Activated T-helper 1 cell treated with anti-CD3 and anti-CD28 coated beads, Interleukin-12 subunit alpha, Interleukin-12 subunit beta, Interleukin-2, Interleukin-4 antibody, amounts not matched to agents 30 ng/mL and 10 ng/mL and 1 ng/mL, durations not matched to agents 14 hours and 24 hours and 36 hours (primary cell): ENCODE measurements around the gene CTXN1. TPM values are rescaled to one million over a fixed set of nuclear protein-coding genes. Genes with fewer than 3 reads are reported as not detected.

ENCODE experiments used
- DNase-seq: peaks from one replicate; pipeline ENCODE4 v3.0.0; 2021; ENCODE audit warnings: low spot score
- H3K27ac Mint-ChIP-seq: one replicate; pipeline ENCODE4 v1.8.0; 2021; ENCODE audit warnings: mild to moderate bottlenecking, mixed read lengths
- H3K27me3 Mint-ChIP-seq: one replicate; pipeline ENCODE4 v1.8.0; 2022; ENCODE audit warnings: mild to moderate bottlenecking, moderate library complexity, mixed read lengths; ENCODE audit not compliant: insufficient read depth
- H3K36me3 Mint-ChIP-seq: one replicate; pipeline ENCODE4 v1.8.0; 2021; ENCODE audit warnings: low read depth, mixed read lengths
- H3K4me1 Mint-ChIP-seq: one replicate; pipeline ENCODE4 v1.8.0; 2021; ENCODE audit warnings: low read depth, mixed read lengths
- H3K4me3 Mint-ChIP-seq: one replicate; pipeline ENCODE4 v1.8.0; 2021; ENCODE audit warnings: mild to moderate bottlenecking, moderate library complexity, mixed read lengths
- H3K9me3 Mint-ChIP-seq: one replicate; pipeline ENCODE4 v1.8.0; 2021; ENCODE audit warnings: mixed read lengths
- intact Hi-C: fragments of 100-400 bp; cut with micrococcal nuclease; formaldehyde crosslinking; loops from one replicate; pipeline ENCODE4 v1.15.1; 2024
- total RNA-seq: library from RNA; stranded (reverse); gene quantifications from 2 replicates; pipeline ENCODE4 v1.2.3, GENCODE V29; 2022

Gene CTXN1
- total RNA-seq: 1.9 and 2.6 TPM in 2 replicates

DNA sequence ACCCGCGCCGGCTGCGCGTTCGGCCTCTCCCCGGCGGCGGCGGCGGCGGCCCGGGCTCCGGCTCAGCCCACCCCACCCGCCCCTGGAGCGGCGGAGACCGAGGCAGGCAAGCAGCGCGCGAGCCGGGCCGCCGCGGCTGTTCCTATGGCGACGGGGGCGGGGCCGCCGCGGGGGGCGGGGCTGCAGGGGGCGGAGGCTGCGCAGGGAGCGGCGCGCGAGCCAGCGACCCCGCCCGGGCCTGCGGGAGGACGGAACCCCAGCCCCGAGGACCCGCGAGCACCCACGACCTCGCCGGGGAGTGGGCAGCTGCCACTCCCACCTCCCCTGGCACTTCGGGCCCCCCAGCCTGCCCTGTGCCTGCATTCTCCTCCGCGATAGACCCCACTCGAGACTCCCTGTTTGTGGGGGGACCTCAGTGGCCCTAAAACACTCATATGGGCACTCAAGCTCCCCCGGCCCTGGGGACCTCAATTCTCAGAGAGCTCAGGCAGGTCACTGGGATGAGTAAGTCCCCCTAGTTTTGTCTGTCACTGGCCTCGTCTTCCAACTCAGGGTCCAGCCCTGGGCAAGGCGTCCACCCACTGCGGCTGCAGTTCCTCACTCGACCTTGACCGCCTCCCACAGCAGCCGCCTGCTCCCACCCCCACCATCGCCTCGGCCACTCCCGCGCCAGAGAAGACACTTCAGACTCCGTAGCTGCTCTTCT is at the start of gene CTXN1:
Gene CTXN1, minus strand, starts transcription at position 115 of the 706 bp plus-strand sequence. CDS start 597 bp downstream, outside the sequence.
- intact Hi-C loops: no loop called here
- Mint-ChIP-seq H3K27ac (peak within 1 kb of the TSS; percentile 78), H3K27me3 (peaks cover 4% of the 10 kb centered on the region), H3K4me3 (peak within 1 kb of the TSS; percentile 81), H3K36me3 (peaks cover 5% of the 10 kb centered on the region), H3K9me3 (no peaks in the 10 kb centered on the region), H3K4me1 (peaks cover 20% of the 10 kb centered on the region)
- DNase-seq: peak; percentile 70

GRCh38 chr19:7975037-7975436 is 49.1 kb upstream of the CTXN1 start:
- H3K36me3 Mint-ChIP-seq: peaks cover 9% of the 10 kb centered on the region
- H3K4me1 Mint-ChIP-seq: no peaks in the 10 kb centered on the region
- H3K27me3 Mint-ChIP-seq: no peaks in the 10 kb centered on the region
- intact Hi-C loops: no loop called here
- H3K9me3 Mint-ChIP-seq: no peaks in the 10 kb centered on the region
- DNase-seq: no peak
- no peak overlapping the region for H3K27ac Mint-ChIP-seq
- H3K4me3 Mint-ChIP-seq: no peak overlapping the region

DNA sequence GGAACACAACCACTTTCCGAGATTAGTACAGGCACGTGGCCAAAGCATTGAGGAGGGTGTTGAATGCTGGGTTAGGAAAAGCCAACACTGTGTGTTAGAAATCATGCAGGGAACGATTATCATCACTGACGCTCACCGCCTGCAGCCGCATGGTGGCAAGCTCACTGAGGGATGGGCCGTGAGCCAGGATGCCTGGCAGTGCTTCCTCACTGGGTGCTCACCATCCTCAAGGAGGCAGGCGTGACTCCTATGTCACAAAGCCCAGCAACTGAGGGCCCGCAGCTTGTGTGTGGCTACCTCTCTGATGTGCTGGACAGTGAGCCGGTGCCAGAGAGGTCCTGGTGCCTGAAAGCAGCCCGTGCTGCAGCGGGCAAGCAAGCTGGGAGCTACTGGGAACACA is 47.9 kb upstream of the CTXN1 start:
- H3K4me1 Mint-ChIP-seq: no peaks in the 10 kb centered on the region
- H3K27ac Mint-ChIP-seq: no peak overlapping the region
- no peak for DNase-seq
- H3K4me3 Mint-ChIP-seq: no peak overlapping the region
- peaks cover 7% of the 10 kb centered on the region for H3K36me3 Mint-ChIP-seq
- H3K27me3 Mint-ChIP-seq: no peaks in the 10 kb centered on the region
- intact Hi-C loops: no loop called here
- no peaks in the 10 kb centered on the region for H3K9me3 Mint-ChIP-seq

GRCh38 chr19:7971553-7972520 is 45.9 kb upstream of the CTXN1 start:
- no peak for DNase-seq
- no peaks in the 10 kb centered on the region for H3K9me3 Mint-ChIP-seq
- H3K4me3 Mint-ChIP-seq: no peak overlapping the region
- peaks cover 10% of the 10 kb centered on the region for H3K36me3 Mint-ChIP-seq
- no peak overlapping the region for H3K27ac Mint-ChIP-seq
- intact Hi-C loops: loop anchor here (2.0 kb wide), 1 partner anchor 31 kb away; no protein-coding TSS in a partner anchor
- H3K4me1 Mint-ChIP-seq: no peaks in the 10 kb centered on the region
- H3K27me3 Mint-ChIP-seq: no peaks in the 10 kb centered on the region

DNA sequence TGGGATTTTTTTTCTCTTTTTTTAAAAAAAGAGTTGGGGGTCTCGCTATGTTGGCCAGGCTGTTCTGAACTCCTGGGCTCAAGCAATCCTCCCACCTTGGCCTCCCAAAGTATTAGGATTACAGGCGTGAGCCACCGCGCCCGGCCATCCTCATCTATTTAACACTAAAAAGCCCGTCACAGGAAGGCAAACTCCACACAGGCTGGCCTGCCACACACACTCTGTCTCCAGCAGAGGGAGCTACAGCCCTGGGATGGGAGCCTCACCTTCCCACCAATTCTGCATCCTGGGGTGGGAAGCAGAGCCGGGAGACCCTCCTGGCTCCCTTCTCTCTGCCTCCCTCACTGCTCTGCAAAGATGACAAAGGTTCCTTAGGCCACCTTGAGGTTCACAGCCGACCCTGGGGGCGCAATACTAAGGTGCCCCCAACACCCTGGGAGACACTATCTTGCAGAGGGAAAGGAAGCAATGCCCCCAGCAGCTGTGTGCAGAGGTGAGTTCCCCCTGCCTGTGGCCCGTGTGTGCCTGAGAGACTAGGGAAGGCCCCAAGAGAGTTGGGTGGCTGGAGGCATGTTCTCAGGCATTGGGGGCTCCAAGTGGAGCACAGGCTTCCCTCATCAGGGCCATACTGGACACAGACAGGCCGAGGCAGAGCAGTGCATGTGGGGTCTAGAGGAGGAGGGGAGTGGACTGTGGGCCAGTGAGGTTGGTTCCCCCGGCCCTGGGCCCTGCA is 44.9 kb upstream of the CTXN1 start:
- intact Hi-C loops: loop anchor here (2.0 kb wide), 1 partner anchor 32 kb away; no protein-coding TSS in a partner anchor
- Mint-ChIP-seq H3K27ac (no peak overlapping the region), H3K27me3 (no peaks in the 10 kb centered on the region), H3K36me3 (peaks cover 16% of the 10 kb centered on the region), H3K4me3 (no peak overlapping the region), H3K9me3 (no peaks in the 10 kb centered on the region), H3K4me1 (peaks cover 4% of the 10 kb centered on the region)
- no peak for DNase-seq

DNA sequence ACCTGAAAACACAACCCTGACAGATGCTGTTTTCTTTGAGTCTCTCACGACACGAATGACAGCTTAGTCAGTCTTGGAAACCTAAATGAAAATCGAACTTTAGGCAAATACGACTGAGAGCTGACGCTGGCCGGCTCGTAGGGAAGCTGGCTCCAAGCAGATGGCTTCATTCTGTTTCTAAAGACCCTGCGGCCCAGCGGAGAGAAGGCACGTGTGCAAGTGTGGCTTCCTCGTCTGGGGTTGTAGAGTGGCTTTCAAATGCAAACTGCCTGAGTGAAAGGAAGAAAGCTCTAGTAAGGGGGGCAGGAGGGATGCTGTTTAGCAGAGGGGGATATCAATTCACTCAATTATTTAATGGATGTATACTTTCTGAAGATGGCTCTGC is 43.6 kb upstream of the CTXN1 start:
- DNase-seq: no peak
- intact Hi-C loops: no loop called here
- Mint-ChIP-seq H3K4me3 (no peak overlapping the region), H3K36me3 (peaks cover 20% of the 10 kb centered on the region), H3K27ac (no peak overlapping the region), H3K27me3 (no peaks in the 10 kb centered on the region), H3K4me1 (peaks cover 4% of the 10 kb centered on the region), H3K9me3 (no peaks in the 10 kb centered on the region)

- intact Hi-C loops: no loop called here
- peaks cover 4% of the 10 kb centered on the region for H3K4me1 Mint-ChIP-seq
- no peaks in the 10 kb centered on the region for H3K27me3 Mint-ChIP-seq
Measured at GRCh38 chr19:7968796-7969554, 43.0 kb upstream of the CTXN1 start.

GRCh38 chr19:7968008-7968795 is 42.3 kb upstream of the CTXN1 start:
- Mint-ChIP-seq H3K27ac (no peak overlapping the region), H3K36me3 (peaks cover 15% of the 10 kb centered on the region), H3K9me3 (no peaks in the 10 kb centered on the region), H3K4me3 (no peak overlapping the region), H3K27me3 (no peaks in the 10 kb centered on the region), H3K4me1 (peaks cover 4% of the 10 kb centered on the region)
- DNase-seq: no peak
- intact Hi-C loops: no loop called here

More at GRCh38 chr19:7968796-7969554, 43.0 kb upstream of the CTXN1 start:
- Mint-ChIP-seq H3K27ac (no peak overlapping the region), H3K36me3 (peaks cover 21% of the 10 kb centered on the region), H3K4me3 (no peak overlapping the region), H3K9me3 (no peaks in the 10 kb centered on the region)
- no peak for DNase-seq

GRCh38 chr19:7965921-7966665 is 40.2 kb upstream of the CTXN1 start:
- intact Hi-C loops: no loop called here

GRCh38 chr19:7965259-7965841 is 39.4 kb upstream of the CTXN1 start:
- Mint-ChIP-seq H3K9me3 (no peaks in the 10 kb centered on the region), H3K4me1 (peaks cover 4% of the 10 kb centered on the region), H3K4me3 (no peak overlapping the region), H3K27me3 (no peaks in the 10 kb centered on the region), H3K36me3 (peaks cover 21% of the 10 kb centered on the region), H3K27ac (no peak overlapping the region)
- intact Hi-C loops: no loop called here
- no peak for DNase-seq

More at GRCh38 chr19:7965921-7966665, 40.2 kb upstream of the CTXN1 start:
- no peak for DNase-seq
- Mint-ChIP-seq H3K9me3 (no peaks in the 10 kb centered on the region), H3K36me3 (peaks cover 20% of the 10 kb centered on the region), H3K27ac (peak overlapping the region; percentile 23), H3K27me3 (no peaks in the 10 kb centered on the region), H3K4me1 (peaks cover 4% of the 10 kb centered on the region), H3K4me3 (no peak overlapping the region)

DNA sequence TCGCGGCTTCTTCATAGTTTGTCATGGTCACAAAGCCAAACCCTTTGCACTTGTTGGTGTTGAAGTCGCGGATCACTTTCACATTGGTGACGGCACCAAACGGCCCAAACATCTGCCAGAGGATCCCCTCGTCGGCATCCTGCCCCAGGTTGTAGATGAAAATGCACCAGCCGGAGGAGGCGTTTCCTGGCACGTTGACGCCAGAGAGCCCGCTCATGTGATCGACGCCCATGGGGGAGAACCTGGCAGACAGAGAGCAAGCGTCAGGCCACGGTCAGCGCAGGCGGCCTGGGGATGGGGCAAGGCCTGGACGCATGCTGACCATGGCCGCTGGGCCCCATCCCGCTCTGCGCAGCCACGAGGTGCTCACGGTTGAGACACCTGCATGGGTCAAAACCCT is 37.6 kb upstream of the CTXN1 start:
- Mint-ChIP-seq H3K4me3 (no peak overlapping the region), H3K27me3 (no peaks in the 10 kb centered on the region), H3K4me1 (peaks cover 4% of the 10 kb centered on the region), H3K9me3 (no peaks in the 10 kb centered on the region), H3K27ac (no peak overlapping the region), H3K36me3 (peaks cover 22% of the 10 kb centered on the region)
- intact Hi-C loops: no loop called here
- no peak for DNase-seq
